Smooth muscle cell (in vitro differentiated cells): ENCODE data around the gene ANKRD6. TPM values are rescaled to one million over a fixed set of nuclear protein-coding genes. Genes with fewer than 3 reads are reported as not detected.

ENCODE experiments used
- DNase-seq: peaks from one replicate; lab custom pipeline; 2025; ENCODE audit not compliant: unreplicated experiment; lab: John Stamatoyannopoulos, UW
- H2AFZ ChIP-seq: fragments of 200-600 bp; sonication (generic); 2 replicates; pipeline ENCODE4 v1.6.0; 2016; ENCODE audit warnings: antibody characterized with exemption, low read depth, mild to moderate bottlenecking
- H3F3A ChIP-seq: fragments of 200-600 bp; sonication (generic); 2 replicates; pipeline ENCODE4 v1.6.0; 2017; ENCODE audit warnings: antibody characterized with exemption, low read depth
- H3K27ac ChIP-seq: fragments of 200-600 bp; sonication (generic); 2 replicates; pipeline ENCODE4 v1.5.1; 2016; ENCODE audit warnings: low read depth, mild to moderate bottlenecking
- H3K27me3 ChIP-seq: fragments of 200-600 bp; sonication (generic); 2 replicates; pipeline ENCODE4 v1.6.1; 2016; ENCODE audit warnings: low read depth, mild to moderate bottlenecking
- H3K36me3 ChIP-seq: fragments of 200-600 bp; sonication (generic); 2 replicates; pipeline ENCODE4 v1.5.1; 2016; ENCODE audit warnings: low read depth
- H3K4me1 ChIP-seq: fragments of 200-600 bp; sonication (generic); 2 replicates; pipeline ENCODE4 v1.5.1; 2016; ENCODE audit warnings: low read depth
- H3K4me2 ChIP-seq: fragments of 200-600 bp; sonication (generic); 2 replicates; pipeline ENCODE4 v1.6.0; 2016; ENCODE audit warnings: mild to moderate bottlenecking
- H3K4me3 ChIP-seq: fragments of 200-600 bp; sonication (generic); 2 replicates; pipeline ENCODE4 v1.5.1; 2016; ENCODE audit warnings: mild to moderate bottlenecking
- H3K79me2 ChIP-seq: fragments of 200-600 bp; sonication (generic); 2 replicates; pipeline ENCODE4 v1.6.0; 2016; ENCODE audit warnings: low read depth, mild to moderate bottlenecking
- H3K9ac ChIP-seq: fragments of 200-600 bp; sonication (generic); 2 replicates; pipeline ENCODE4 v1.6.0; 2016; ENCODE audit warnings: low read depth
- H3K9me3 ChIP-seq: fragments of 200-600 bp; sonication (generic); replicated peaks from 2 replicates; pipeline ENCODE4 v1.5.1; 2016; ENCODE audit warnings: low read depth
- H4K20me1 ChIP-seq: fragments of 200-600 bp; sonication (generic); 2 replicates; pipeline ENCODE4 v1.6.0; 2016; ENCODE audit warnings: low read depth
- CTCF ChIP-seq: fragments of 200-600 bp; sonication (generic); IDR thresholded peaks from 2 replicates; pipeline ENCODE4 v1.5.1; 2017; ENCODE audit warnings: borderline replicate concordance, mild to moderate bottlenecking, antibody characterized with exemption; ENCODE audit not compliant: insufficient read depth, poor library complexity, severe bottlenecking
- WGBS: methylation state at CpG from one replicate; pipeline ENCODE4 v1.1.7; 2016; ENCODE audit warnings: low lambda C conversion rate; 5-methylcytosine and 5-hydroxymethylcytosine counted together
- polyA plus RNA-seq: library from polyadenylated mRNA; unstranded; fragments of >200 nt; fragmentation: Nextera tagmentation; extraction: Ambion mirVana; gene quantifications from 2 replicates; pipeline ENCODE4 v1.2.1, GENCODE V29; 2016
- total RNA-seq: library from RNA; depleted of rRNA; stranded (reverse); fragments of >200 nt; gene quantifications from 2 replicates; pipeline ENCODE4 v1.2.3, GENCODE V29; 2014

The ANKRD6 gene
- total RNA-seq = 10.7 and 24.2 TPM in 2 replicates
- 5.2 and 9.0 TPM in 2 replicates for polyA plus RNA-seq

- peak; percentile 91 for TF ChIP-seq CTCF
- H3K27ac ChIP-seq = no peak within 1 kb of the TSS
- H4K20me1 ChIP-seq = no peaks in the 10 kb centered on the region
- H3K9me3 ChIP-seq = no peaks in the 10 kb centered on the region
- H3F3A ChIP-seq = peaks cover 4% of the 10 kb centered on the region
- peak within 1 kb of the TSS; percentile 84 for H3K4me3 ChIP-seq
- WGBS = 1% methylated on average over 37 of the region's 38 CpGs
- H2AFZ ChIP-seq = peak within 1 kb of the TSS; percentile 74
- H3K36me3 ChIP-seq = no peaks in the 10 kb centered on the region
- H3K4me2 ChIP-seq = peak within 1 kb of the TSS; percentile 95
- DNase-seq = peak; percentile 42
- H3K27me3 ChIP-seq = no peaks in the 10 kb centered on the region
- peak within 1 kb of the TSS; percentile 55 for H3K9ac ChIP-seq
- H3K4me1 ChIP-seq = peaks cover 23% of the 10 kb centered on the region
- peaks cover 3% of the 10 kb centered on the region for H3K79me2 ChIP-seq
Measured at GRCh38 chr6:89432875-89433251, at the start of gene ANKRD6. ANKRD6 (plus strand) TSS chr6:89433152; CDS start chr6:89566977, 133,825 bp downstream.

- no peak for TF ChIP-seq CTCF
- no peaks in the 10 kb centered on the region for H3K27me3 ChIP-seq
- H3K4me1 ChIP-seq = no peaks in the 10 kb centered on the region
- no peaks in the 10 kb centered on the region for H3K36me3 ChIP-seq
- H4K20me1 ChIP-seq = no peaks in the 10 kb centered on the region
- no peak overlapping the region for H3K4me3 ChIP-seq
- no peak overlapping the region for H3K9ac ChIP-seq
- H3F3A ChIP-seq = no peaks in the 10 kb centered on the region
- 59% methylated on average over 5 of the region's 5 CpGs for WGBS
- H3K4me2 ChIP-seq = no peak overlapping the region
- no peaks in the 10 kb centered on the region for H3K9me3 ChIP-seq
- no peaks in the 10 kb centered on the region for H3K79me2 ChIP-seq
- no peak overlapping the region for H3K27ac ChIP-seq
- no peak for DNase-seq
- H2AFZ ChIP-seq = no peak overlapping the region
Measured at GRCh38 chr6:89385156-89385667, 47.7 kb upstream of the ANKRD6 start.

- no peaks in the 10 kb centered on the region for H3K79me2 ChIP-seq
- H4K20me1 ChIP-seq = no peaks in the 10 kb centered on the region
- no peak overlapping the region for H2AFZ ChIP-seq
- H3K9me3 ChIP-seq = no peaks in the 10 kb centered on the region
- H3K4me2 ChIP-seq = no peak overlapping the region
- TF ChIP-seq CTCF = no peak
- no peaks in the 10 kb centered on the region for H3K4me1 ChIP-seq
- no peak for DNase-seq
- WGBS = 96% methylated on average over 7 of the region's 7 CpGs
- H3K36me3 ChIP-seq = no peaks in the 10 kb centered on the region
- H3F3A ChIP-seq = no peaks in the 10 kb centered on the region
- H3K9ac ChIP-seq = no peak overlapping the region
- no peak overlapping the region for H3K4me3 ChIP-seq
- H3K27me3 ChIP-seq = no peaks in the 10 kb centered on the region
- no peak overlapping the region for H3K27ac ChIP-seq
Measured at GRCh38 chr6:89385846-89386245, 47.1 kb upstream of the ANKRD6 start.

GRCh38 chr6:89386917-89387491 lies 45.9 kb upstream of the ANKRD6 start:
- no peaks in the 10 kb centered on the region for H3F3A ChIP-seq
- TF ChIP-seq CTCF = no peak

More at GRCh38 chr6:89386917-89387491, 45.9 kb upstream of the ANKRD6 start:
- H2AFZ ChIP-seq = no peak overlapping the region
- H3K9ac ChIP-seq = no peak overlapping the region
- no peaks in the 10 kb centered on the region for H4K20me1 ChIP-seq
- no peak overlapping the region for H3K4me2 ChIP-seq
- no peaks in the 10 kb centered on the region for H3K27me3 ChIP-seq
- H3K27ac ChIP-seq = no peak overlapping the region
- DNase-seq = no peak
- no peaks in the 10 kb centered on the region for H3K9me3 ChIP-seq
- H3K4me1 ChIP-seq = no peaks in the 10 kb centered on the region
- H3K36me3 ChIP-seq = no peaks in the 10 kb centered on the region
- WGBS = 97% methylated on average over 6 of the region's 6 CpGs
- H3K4me3 ChIP-seq = no peak overlapping the region
- H3K79me2 ChIP-seq = no peaks in the 10 kb centered on the region
